Measurements from ENCODE around the gene PLCB3. TPM values are rescaled to one million over a fixed set of nuclear protein-coding genes. Genes with fewer than 3 reads are reported as not detected.

PLCB3 gene
- total RNA-seq, 1 experiment from 2014 or later: 80.2 TPM

GRCh38 chr11:64296236-64296635, 44.9 kb downstream of the PLCB3 start:
- peaks cover 15% of the 10 kb centered on the region for H3K23me2 ChIP-seq (ENCODE audit: insufficient read length, low read depth, low read length, poor library complexity, severe bottlenecking)
- H4K5ac ChIP-seq (ENCODE audit: insufficient read length, low read depth, low read length): no peak overlapping the region
- peaks cover 93% of the 10 kb centered on the region for H3K27me3 Mint-ChIP-seq (ENCODE audit: low read depth)
- H3K27ac ChIP-seq (ENCODE audit: insufficient read length, low read depth, low read length): no peak overlapping the region
- H4K20me1 ChIP-seq (ENCODE audit: control insufficient read depth, insufficient read depth, insufficient read length): no peaks in the 10 kb centered on the region
- H3K4me1 ChIP-seq (ENCODE audit: insufficient read depth, low read length): no peaks in the 10 kb centered on the region
- no peak for TF ChIP-seq CTCF (conservative IDR thresholded peaks at IDR 0.05)
- H3K27me3 ChIP-seq (ENCODE audit: insufficient read depth, low read length): peaks cover 88% of the 10 kb centered on the region
- no peak overlapping the region for H2BK12ac ChIP-seq (ENCODE audit: insufficient read length, low read depth, low read length)
- no peak overlapping the region for H3K4ac ChIP-seq (ENCODE audit: low read depth, low read length)
- no peak overlapping the region for H2BK120ac ChIP-seq (ENCODE audit: low read depth, low read length, poor library complexity, severe bottlenecking)
- H2BK20ac ChIP-seq (ENCODE audit: low read depth, low read length, poor library complexity, severe bottlenecking): no peak overlapping the region
- peaks cover 0 to 3% of the 10 kb centered on the region in 2 experiments; a peak in 2 of 5 replicates for H3K9me3 Mint-ChIP-seq
- no peak overlapping the region for H3K18ac ChIP-seq (ENCODE audit: insufficient read length, low read depth, low read length)
- H2BK15ac ChIP-seq (ENCODE audit: low read depth, low read length): no peak overlapping the region
- no peak overlapping the region for H3K9ac ChIP-seq (ENCODE audit: extremely low read depth, insufficient read length, low read length)
- no peak for DNase-seq
- H2AFZ ChIP-seq (ENCODE audit: low read length): no peak overlapping the region
- no peaks in the 10 kb centered on the region for H3K9me3 ChIP-seq (ENCODE audit: control insufficient read depth, low read depth, low read length)
- H2BK5ac ChIP-seq (ENCODE audit: insufficient read length, low read length): no peak overlapping the region
- no peak overlapping the region for H3T11ph ChIP-seq (ENCODE audit: low read length)
- no peak overlapping the region for H3K23ac ChIP-seq (ENCODE audit: insufficient read length, low read depth, low read length)
- no peak overlapping the region for H4K8ac ChIP-seq (replicated peaks; ENCODE audit: insufficient read length, low read depth, low read length)
- H3K36me3 Mint-ChIP-seq (ENCODE audit: insufficient read depth in 1 of 3, low read depth in 3 of 3): no peaks in the 10 kb centered on the region; a peak in 1 of 7 replicates
- peaks cover 8 to 25% of the 10 kb centered on the region in 2 experiments; a peak in 3 of 4 replicates for H3K4me1 Mint-ChIP-seq
- peak overlapping the region in 1 of 2 experiments; percentile 50; a peak in 2 of 5 replicates for H3K4me3 Mint-ChIP-seq
- H3K27ac Mint-ChIP-seq: no peak overlapping the region
- H3K14ac ChIP-seq (ENCODE audit: insufficient read depth, low read length): no peak overlapping the region
- no peaks in the 10 kb centered on the region for H3K79me2 ChIP-seq (ENCODE audit: insufficient read depth, low read length)
- no CpG with 5 or more reads among the region's 1 CpG for WGBS (ENCODE audit: extremely low coverage, insufficient read length, low lambda C conversion rate)
- no peak overlapping the region for H2AK5ac ChIP-seq (ENCODE audit: insufficient read length, low read length)
- H3K79me1 ChIP-seq (ENCODE audit: insufficient read depth, low read depth, low read length, poor library complexity, severe bottlenecking): no peaks in the 10 kb centered on the region
- no peak overlapping the region for H4K91ac ChIP-seq (ENCODE audit: insufficient read length, low read depth, low read length)
- H3K4me2 ChIP-seq (ENCODE audit: insufficient read depth, insufficient read length, low read length): no peak overlapping the region
- no peak overlapping the region for H3K56ac ChIP-seq (ENCODE audit: insufficient read length, low read depth, low read length)

Data from H9 (cell line).